NB4 (cell line): ENCODE results near the gene SORBS1.

ENCODE experiments used
- POLR2A ChIP-seq: IDR thresholded peaks from 2 replicates; pipeline ENCODE4 v1.6.1; 2011; ENCODE audit warnings: mild to moderate bottlenecking; ENCODE audit not compliant: insufficient read length; ENCODE audit errors: extremely low read depth
- TF ChIP-seq, protein P1 (sequence below): IDR thresholded peaks from one replicate; pipeline ENCODE4 v1.5.1; 2012; ENCODE audit warnings: low read depth, low read length
- TF ChIP-seq, protein P2 (sequence below): IDR thresholded peaks from 2 replicates; pipeline ENCODE4 v1.6.1; 2011; ENCODE audit warnings: low read depth, low read length

DNA sequence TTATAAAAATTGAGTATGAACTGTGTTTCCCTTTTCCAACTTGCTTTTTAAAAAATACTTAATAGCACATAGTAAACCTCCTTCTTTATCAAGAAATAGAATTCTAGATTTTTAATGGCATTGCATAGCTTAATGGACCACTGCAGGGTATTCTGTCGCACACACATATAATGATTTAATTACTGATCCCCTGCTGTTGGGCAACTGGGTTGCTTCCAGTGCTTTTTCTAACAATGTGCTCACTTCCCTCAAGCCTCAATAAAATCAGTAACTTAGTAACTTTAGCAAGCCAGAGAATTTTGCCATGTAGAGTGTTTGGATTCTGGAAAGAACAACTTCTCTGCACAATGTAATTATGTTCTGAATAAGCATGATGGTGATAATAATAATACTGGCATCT is 221.3 kb downstream of the SORBS1 start:
- TF ChIP-seq, protein P1, sequence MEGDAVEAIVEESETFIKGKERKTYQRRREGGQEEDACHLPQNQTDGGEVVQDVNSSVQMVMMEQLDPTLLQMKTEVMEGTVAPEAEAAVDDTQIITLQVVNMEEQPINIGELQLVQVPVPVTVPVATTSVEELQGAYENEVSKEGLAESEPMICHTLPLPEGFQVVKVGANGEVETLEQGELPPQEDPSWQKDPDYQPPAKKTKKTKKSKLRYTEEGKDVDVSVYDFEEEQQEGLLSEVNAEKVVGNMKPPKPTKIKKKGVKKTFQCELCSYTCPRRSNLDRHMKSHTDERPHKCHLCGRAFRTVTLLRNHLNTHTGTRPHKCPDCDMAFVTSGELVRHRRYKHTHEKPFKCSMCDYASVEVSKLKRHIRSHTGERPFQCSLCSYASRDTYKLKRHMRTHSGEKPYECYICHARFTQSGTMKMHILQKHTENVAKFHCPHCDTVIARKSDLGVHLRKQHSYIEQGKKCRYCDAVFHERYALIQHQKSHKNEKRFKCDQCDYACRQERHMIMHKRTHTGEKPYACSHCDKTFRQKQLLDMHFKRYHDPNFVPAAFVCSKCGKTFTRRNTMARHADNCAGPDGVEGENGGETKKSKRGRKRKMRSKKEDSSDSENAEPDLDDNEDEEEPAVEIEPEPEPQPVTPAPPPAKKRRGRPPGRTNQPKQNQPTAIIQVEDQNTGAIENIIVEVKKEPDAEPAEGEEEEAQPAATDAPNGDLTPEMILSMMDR = no peak
- TF ChIP-seq POLR2A = no peak
- TF ChIP-seq, protein P2, sequence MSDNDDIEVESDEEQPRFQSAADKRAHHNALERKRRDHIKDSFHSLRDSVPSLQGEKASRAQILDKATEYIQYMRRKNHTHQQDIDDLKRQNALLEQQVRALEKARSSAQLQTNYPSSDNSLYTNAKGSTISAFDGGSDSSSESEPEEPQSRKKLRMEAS = no peak
